ENCODE results near the gene PTGFRN. TPM values are rescaled to one million over a fixed set of nuclear protein-coding genes. Genes with fewer than 3 reads are reported as not detected.

Gene PTGFRN
- total and polyA plus RNA-seq, 2 experiments from 2014 or later = 16.6 to 31.0 TPM

- DNase-seq (ENCODE audit: low spot score) = no peak
- Histone ChIP-seq H3K4me1 (ENCODE audit: insufficient read depth) (peaks cover 6% of the 10 kb centered on the region), H3K27ac (no peak overlapping the region), H3K36me3 (replicated peaks; ENCODE audit: insufficient read depth, low read depth) (no peaks in the 10 kb centered on the region), H3K79me2 (no peaks in the 10 kb centered on the region), H3K9me2 (replicated peaks; ENCODE audit: insufficient read depth) (no peaks in the 10 kb centered on the region), H3K4me2 (no peak overlapping the region), H4K20me1 (ENCODE audit: insufficient read depth, poor library complexity, severe bottlenecking) (no peaks in the 10 kb centered on the region), H3K9me3 (ENCODE audit: low read depth) (no peaks in the 10 kb centered on the region), H2AFZ (no peak overlapping the region), H3K27me3 (no peaks in the 10 kb centered on the region), H3K4me3 (no peak overlapping the region)
- TF ChIP-seq EZH2 (IDR thresholded peaks at IDR 0.05; ENCODE audit: borderline replicate concordance) (no peak), CTCF (IDR thresholded peaks at IDR 0.05; ENCODE audit: poor library complexity) (no peak), EZH2phosphoT487 (IDR thresholded peaks at IDR 0.05; ENCODE audit: low read depth, severe bottlenecking, unreplicated experiment) (no peak)
- WGBS (ENCODE audit: low lambda C conversion rate, missing lambda C conversion rate) = 79% methylated on average over 1 of the region's 1 CpG
Measured at GRCh38 chr1:117030271-117030877, 120.7 kb downstream of the PTGFRN start.

- no peak overlapping the region for H3K4me3 ChIP-seq
- no peaks in the 10 kb centered on the region for H3K9me3 ChIP-seq (ENCODE audit: low read depth)
- 74% methylated on average over 3 of the region's 3 CpGs for WGBS (ENCODE audit: low lambda C conversion rate, missing lambda C conversion rate)
- no peaks in the 10 kb centered on the region for H3K36me3 ChIP-seq (replicated peaks; ENCODE audit: insufficient read depth, low read depth)
- H3K4me2 ChIP-seq = no peak overlapping the region
- TF ChIP-seq EZH2 (IDR thresholded peaks at IDR 0.05; ENCODE audit: borderline replicate concordance) (no peak), EZH2phosphoT487 (IDR thresholded peaks at IDR 0.05; ENCODE audit: low read depth, severe bottlenecking, unreplicated experiment) (no peak), CTCF (IDR thresholded peaks at IDR 0.05; ENCODE audit: poor library complexity) (no peak)
- no peak overlapping the region for H2AFZ ChIP-seq
- H3K79me2 ChIP-seq = no peaks in the 10 kb centered on the region
- H3K27ac ChIP-seq = no peak overlapping the region
- peaks cover 4% of the 10 kb centered on the region for H3K4me1 ChIP-seq (ENCODE audit: insufficient read depth)
- no peaks in the 10 kb centered on the region for H4K20me1 ChIP-seq (ENCODE audit: insufficient read depth, poor library complexity, severe bottlenecking)
- no peaks in the 10 kb centered on the region for H3K9me2 ChIP-seq (replicated peaks; ENCODE audit: insufficient read depth)
- no peaks in the 10 kb centered on the region for H3K27me3 ChIP-seq
- DNase-seq (ENCODE audit: low spot score) = no peak
Measured at GRCh38 chr1:117032266-117032665, 122.5 kb downstream of the PTGFRN start.

- 71% methylated on average over 9 of the region's 11 CpGs for WGBS (ENCODE audit: low lambda C conversion rate, missing lambda C conversion rate)
Measured at GRCh38 chr1:117032681-117033539, 123.2 kb downstream of the PTGFRN start.

More at GRCh38 chr1:117032681-117033539, 123.2 kb downstream of the PTGFRN start:
- TF ChIP-seq EZH2phosphoT487 (IDR thresholded peaks at IDR 0.05; ENCODE audit: low read depth, severe bottlenecking, unreplicated experiment) (no peak), EZH2 (IDR thresholded peaks at IDR 0.05; ENCODE audit: borderline replicate concordance) (no peak), CTCF (IDR thresholded peaks at IDR 0.05; ENCODE audit: poor library complexity) (no peak)
- no peaks in the 10 kb centered on the region for H3K9me2 ChIP-seq (replicated peaks; ENCODE audit: insufficient read depth)
- no peaks in the 10 kb centered on the region for H3K36me3 ChIP-seq (replicated peaks; ENCODE audit: insufficient read depth, low read depth)
- H3K79me2 ChIP-seq = no peaks in the 10 kb centered on the region
- H3K27me3 ChIP-seq = no peaks in the 10 kb centered on the region
- no peak overlapping the region for H3K4me2 ChIP-seq
- H3K4me3 ChIP-seq = no peak overlapping the region
- H2AFZ ChIP-seq = no peak overlapping the region
- H3K27ac ChIP-seq = no peak overlapping the region
- H4K20me1 ChIP-seq (ENCODE audit: insufficient read depth, poor library complexity, severe bottlenecking) = no peaks in the 10 kb centered on the region
- no peak for DNase-seq (ENCODE audit: low spot score)
- no peaks in the 10 kb centered on the region for H3K9me3 ChIP-seq (ENCODE audit: low read depth)
- peaks cover 4% of the 10 kb centered on the region for H3K4me1 ChIP-seq (ENCODE audit: insufficient read depth)

All from hepatocyte (in vitro differentiated cells).